Kidney epithelial cell (primary cell): ENCODE results near the gene BPGM. TPM values are rescaled to one million over a fixed set of nuclear protein-coding genes. Genes with fewer than 3 reads are reported as not detected.

Experiments
- DNase-seq: peaks from one replicate; pipeline ENCODE4 v3.0.0-alpha.2; 2010; ENCODE audit warnings: low read depth
- H3K27me3 ChIP-seq: 2 replicates; pipeline ENCODE4 v1.6.0; 2011; ENCODE audit warnings: low read length; ENCODE audit not compliant: control insufficient read depth, insufficient read depth
- H3K36me3 ChIP-seq: 2 replicates; pipeline ENCODE4 v1.5.1; 2011; ENCODE audit warnings: low read length; ENCODE audit not compliant: control insufficient read depth, insufficient read depth
- H3K4me3 ChIP-seq: 2 replicates; pipeline ENCODE4 v1.5.1; 2011; ENCODE audit warnings: low read depth, mild to moderate bottlenecking, control low read depth, low read length
- CTCF ChIP-seq: IDR thresholded peaks from 2 replicates; pipeline ENCODE4 v1.5.1; 2011; ENCODE audit warnings: mild to moderate bottlenecking, moderate library complexity, low read length, control low read depth, inconsistent platforms; ENCODE audit not compliant: insufficient read depth, poor library complexity, severe bottlenecking
- total RNA-seq: library from RNA; depleted of rRNA; stranded (reverse); fragments of >200 nt; gene quantifications from 2 replicates; pipeline ENCODE4 v1.2.3, GENCODE V29; 2015

BPGM gene
- total RNA-seq, 1 donor from 2014 or later = 30.7 TPM

GRCh38 chr7:134627109-134627774, 19.4 kb upstream of the BPGM start:
- H3K4me3 ChIP-seq = no peak overlapping the region
- no peak for DNase-seq
- TF ChIP-seq CTCF = no peak
- H3K27me3 ChIP-seq = no peaks in the 10 kb centered on the region
- no peaks in the 10 kb centered on the region for H3K36me3 ChIP-seq

- Histone ChIP-seq H3K4me3 (no peak overlapping the region), H3K36me3 (no peaks in the 10 kb centered on the region), H3K27me3 (no peaks in the 10 kb centered on the region)
- no peak for DNase-seq
- no peak for TF ChIP-seq CTCF
Measured at GRCh38 chr7:134627775-134628153, 18.9 kb upstream of the BPGM start.

- H3K4me3 ChIP-seq = no peak overlapping the region
- H3K27me3 ChIP-seq = no peaks in the 10 kb centered on the region
- no peak for DNase-seq
- H3K36me3 ChIP-seq = no peaks in the 10 kb centered on the region
- TF ChIP-seq CTCF = no peak
Measured at GRCh38 chr7:134629445-134629844, 17.2 kb upstream of the BPGM start.

GRCh38 chr7:134630237-134630636, 16.4 kb upstream of the BPGM start:
- TF ChIP-seq CTCF = no peak
- H3K27me3 ChIP-seq = no peaks in the 10 kb centered on the region

GRCh38 chr7:134630893-134631292, 15.8 kb upstream of the BPGM start:
- Histone ChIP-seq H3K27me3 (no peaks in the 10 kb centered on the region), H3K4me3 (no peak overlapping the region), H3K36me3 (no peaks in the 10 kb centered on the region)
- DNase-seq = no peak
- no peak for TF ChIP-seq CTCF

More at GRCh38 chr7:134630237-134630636, 16.4 kb upstream of the BPGM start:
- Histone ChIP-seq H3K36me3 (no peaks in the 10 kb centered on the region), H3K4me3 (no peak overlapping the region)
- no peak for DNase-seq

- Histone ChIP-seq H3K36me3 (no peaks in the 10 kb centered on the region), H3K27me3 (no peaks in the 10 kb centered on the region), H3K4me3 (no peak overlapping the region)
- TF ChIP-seq CTCF = no peak
- DNase-seq = no peak
Measured at GRCh38 chr7:134632052-134632451, 14.6 kb upstream of the BPGM start.
